Neural progenitor cell (in vitro differentiated cells): ENCODE results near the gene SEMA4D.

Experiments
- EZH2 ChIP-seq: fragments of 200-600 bp; sonication (generic); IDR thresholded peaks from 2 replicates; pipeline ENCODE4 v1.6.1; 2017; ENCODE audit warnings: antibody characterized with exemption, mild to moderate bottlenecking, moderate library complexity
- EZH2phosphoT487 ChIP-seq: fragments of 200-600 bp; sonication (generic); IDR thresholded peaks from 2 replicates; pipeline ENCODE4 v1.6.1; 2017; ENCODE audit warnings: antibody characterized with exemption
- TF ChIP-seq, protein P1 (sequence below): fragments of 200-600 bp; sonication (generic); IDR thresholded peaks from 2 replicates; pipeline ENCODE4 v1.5.1; 2017; ENCODE audit warnings: antibody characterized with exemption, mild to moderate bottlenecking

DNA sequence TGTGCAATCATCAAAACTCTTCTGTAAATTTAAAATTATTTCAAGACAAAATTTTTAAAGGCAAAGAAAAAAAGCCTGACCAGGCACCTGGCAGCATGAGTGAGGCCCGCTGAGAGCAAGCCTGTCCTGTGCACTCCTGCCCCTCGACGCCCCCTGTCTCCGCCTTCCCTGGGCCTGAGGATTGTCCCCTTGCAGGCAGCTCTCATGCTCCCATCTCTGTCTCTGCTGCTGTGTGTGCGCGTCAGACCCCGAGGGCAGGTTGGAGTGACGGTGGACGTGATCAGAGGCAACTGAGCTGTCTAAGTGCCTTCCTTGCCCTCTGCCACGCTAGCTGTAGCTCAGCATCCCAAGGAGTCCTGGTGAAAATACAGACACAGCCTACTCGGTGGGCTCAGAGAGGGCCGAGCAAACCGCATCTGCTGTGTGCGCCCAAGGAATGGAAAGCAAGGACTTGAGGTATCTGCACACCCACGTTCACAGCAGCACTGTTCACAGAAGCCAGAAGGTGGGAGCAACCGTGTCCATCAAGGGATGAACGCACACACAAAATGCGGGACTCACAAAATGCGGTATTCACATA lies 114.1 kb downstream of the SEMA4D start:
- TF ChIP-seq, protein P1, sequence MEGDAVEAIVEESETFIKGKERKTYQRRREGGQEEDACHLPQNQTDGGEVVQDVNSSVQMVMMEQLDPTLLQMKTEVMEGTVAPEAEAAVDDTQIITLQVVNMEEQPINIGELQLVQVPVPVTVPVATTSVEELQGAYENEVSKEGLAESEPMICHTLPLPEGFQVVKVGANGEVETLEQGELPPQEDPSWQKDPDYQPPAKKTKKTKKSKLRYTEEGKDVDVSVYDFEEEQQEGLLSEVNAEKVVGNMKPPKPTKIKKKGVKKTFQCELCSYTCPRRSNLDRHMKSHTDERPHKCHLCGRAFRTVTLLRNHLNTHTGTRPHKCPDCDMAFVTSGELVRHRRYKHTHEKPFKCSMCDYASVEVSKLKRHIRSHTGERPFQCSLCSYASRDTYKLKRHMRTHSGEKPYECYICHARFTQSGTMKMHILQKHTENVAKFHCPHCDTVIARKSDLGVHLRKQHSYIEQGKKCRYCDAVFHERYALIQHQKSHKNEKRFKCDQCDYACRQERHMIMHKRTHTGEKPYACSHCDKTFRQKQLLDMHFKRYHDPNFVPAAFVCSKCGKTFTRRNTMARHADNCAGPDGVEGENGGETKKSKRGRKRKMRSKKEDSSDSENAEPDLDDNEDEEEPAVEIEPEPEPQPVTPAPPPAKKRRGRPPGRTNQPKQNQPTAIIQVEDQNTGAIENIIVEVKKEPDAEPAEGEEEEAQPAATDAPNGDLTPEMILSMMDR = no peak
- TF ChIP-seq EZH2 = no peak
- no peak for TF ChIP-seq EZH2phosphoT487
